NB4 (cell line): ENCODE data around the gene ENTPD3.

ENCODE experiments used
- MYC ChIP-seq: IDR thresholded peaks from 2 replicates; pipeline ENCODE4 v1.6.1; 2011; ENCODE audit warnings: low read depth, low read length
- POLR2A ChIP-seq: IDR thresholded peaks from 2 replicates; pipeline ENCODE4 v1.6.1; 2011; ENCODE audit warnings: mild to moderate bottlenecking; ENCODE audit not compliant: insufficient read length; ENCODE audit errors: extremely low read depth
- TF ChIP-seq, protein P1 (sequence below): IDR thresholded peaks from one replicate; pipeline ENCODE4 v1.5.1; 2012; ENCODE audit warnings: low read depth, low read length
- TF ChIP-seq, protein P2 (sequence below): IDR thresholded peaks from 2 replicates; pipeline ENCODE4 v1.6.1; 2011; ENCODE audit warnings: low read depth, low read length

DNA sequence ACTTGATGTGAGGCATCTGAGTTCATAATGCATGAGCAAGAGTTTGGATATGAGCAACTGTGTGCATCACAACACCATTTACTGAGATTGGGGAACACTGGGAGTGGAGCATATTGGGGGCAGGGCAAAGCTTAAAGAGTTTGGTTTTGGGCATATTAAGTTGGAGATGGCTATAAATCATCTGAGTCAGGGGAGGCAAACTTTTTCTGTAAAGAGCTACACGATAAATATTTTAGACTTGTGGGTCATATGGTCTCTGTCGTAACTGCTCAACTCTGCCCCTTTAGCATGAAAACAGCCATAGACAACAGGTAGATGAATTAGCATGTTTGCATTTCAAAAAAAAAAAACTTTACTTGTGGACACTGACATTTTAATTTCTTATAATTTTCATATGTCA, 20.0 kb downstream of the ENTPD3 start:
- TF ChIP-seq, protein P1, sequence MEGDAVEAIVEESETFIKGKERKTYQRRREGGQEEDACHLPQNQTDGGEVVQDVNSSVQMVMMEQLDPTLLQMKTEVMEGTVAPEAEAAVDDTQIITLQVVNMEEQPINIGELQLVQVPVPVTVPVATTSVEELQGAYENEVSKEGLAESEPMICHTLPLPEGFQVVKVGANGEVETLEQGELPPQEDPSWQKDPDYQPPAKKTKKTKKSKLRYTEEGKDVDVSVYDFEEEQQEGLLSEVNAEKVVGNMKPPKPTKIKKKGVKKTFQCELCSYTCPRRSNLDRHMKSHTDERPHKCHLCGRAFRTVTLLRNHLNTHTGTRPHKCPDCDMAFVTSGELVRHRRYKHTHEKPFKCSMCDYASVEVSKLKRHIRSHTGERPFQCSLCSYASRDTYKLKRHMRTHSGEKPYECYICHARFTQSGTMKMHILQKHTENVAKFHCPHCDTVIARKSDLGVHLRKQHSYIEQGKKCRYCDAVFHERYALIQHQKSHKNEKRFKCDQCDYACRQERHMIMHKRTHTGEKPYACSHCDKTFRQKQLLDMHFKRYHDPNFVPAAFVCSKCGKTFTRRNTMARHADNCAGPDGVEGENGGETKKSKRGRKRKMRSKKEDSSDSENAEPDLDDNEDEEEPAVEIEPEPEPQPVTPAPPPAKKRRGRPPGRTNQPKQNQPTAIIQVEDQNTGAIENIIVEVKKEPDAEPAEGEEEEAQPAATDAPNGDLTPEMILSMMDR = no peak
- TF ChIP-seq POLR2A (no peak), MYC (no peak)
- TF ChIP-seq, protein P2, sequence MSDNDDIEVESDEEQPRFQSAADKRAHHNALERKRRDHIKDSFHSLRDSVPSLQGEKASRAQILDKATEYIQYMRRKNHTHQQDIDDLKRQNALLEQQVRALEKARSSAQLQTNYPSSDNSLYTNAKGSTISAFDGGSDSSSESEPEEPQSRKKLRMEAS = no peak
